Suprapubic skin (tissue), 4 donors: ENCODE data around the gene DMRTB1. TPM values are rescaled to one million over a fixed set of nuclear protein-coding genes. Genes with fewer than 3 reads are reported as not detected.

Experiments used
- DNase-seq, 2 donors: peaks; one replicate each; pipeline ENCODE4 v3.0.0-alpha.2; 2019; ENCODE audit warnings: low spot score in 2 of 2
- H3K27ac ChIP-seq: fragments of 200-600 bp; sonication (generic); one replicate; pipeline ENCODE4 v1.5.1; 2019
- H3K27me3 ChIP-seq: fragments of 200-600 bp; sonication (generic); one replicate; pipeline ENCODE4 v1.5.1; 2019
- H3K36me3 ChIP-seq: fragments of 200-600 bp; sonication (generic); one replicate; pipeline ENCODE4 v1.5.1; 2019
- H3K4me1 ChIP-seq: fragments of 200-600 bp; sonication (generic); one replicate; pipeline ENCODE4 v1.5.1; 2019
- H3K4me3 ChIP-seq: fragments of 200-600 bp; sonication (generic); one replicate; pipeline ENCODE4 v1.5.1; 2019; ENCODE audit warnings: mild to moderate bottlenecking
- H3K9me3 ChIP-seq: fragments of 200-600 bp; sonication (generic); one replicate; pipeline ENCODE4 v1.5.1; 2019
- CTCF ChIP-seq, 2 donors: fragments of 200-600 bp in 1 of 2; fragments of 450-650 bp in 1 of 2; sonication (generic) in 1 of 2; IDR thresholded peaks; one replicate each; pipeline ENCODE4 v1.5.1; 2016 to 2019; ENCODE audit warnings: antibody characterized with exemption in 2 of 2, mild to moderate bottlenecking in 1 of 2, moderate library complexity in 1 of 2
- EP300 ChIP-seq: sonication (generic); formaldehyde crosslinking; IDR thresholded peaks from one replicate; pipeline ENCODE4 v1.6.1; 2017; ENCODE audit warnings: antibody characterized with exemption
- POLR2A ChIP-seq, 2 donors: fragments of 450-650 bp; IDR thresholded peaks; one replicate each; pipeline ENCODE4 v1.6.1; 2017; ENCODE audit warnings: antibody characterized with exemption in 2 of 2, mild to moderate bottlenecking in 2 of 2, moderate library complexity in 2 of 2
- POLR2AphosphoS5 ChIP-seq, 3 donors: sonication (generic); formaldehyde crosslinking; IDR thresholded peaks; one replicate each; pipeline ENCODE4 v1.6.1; 2017; ENCODE audit warnings: antibody characterized with exemption in 3 of 3
- WGBS: methylation state at CpG from one replicate; pipeline ENCODE4 v1.1.5; 2018; 5-methylcytosine and 5-hydroxymethylcytosine counted together
- total RNA-seq, 4 donors: library from RNA; depleted of rRNA; stranded (reverse); fragments of >200 nt; gene quantifications; one replicate each; pipeline ENCODE4 v1.1.0, GENCODE V29; 2016

The DMRTB1 gene
- total RNA-seq, 4 donors from 2014 or later: not detected

GRCh38 chr1:53454019-53454418, 5.2 kb upstream of the DMRTB1 start:
- Histone ChIP-seq H3K36me3 (no peaks in the 10 kb centered on the region), H3K27me3 (peaks cover 11% of the 10 kb centered on the region), H3K27ac (no peak overlapping the region), H3K9me3 (no peaks in the 10 kb centered on the region), H3K4me1 (no peaks in the 10 kb centered on the region), H3K4me3 (no peak overlapping the region)
- no peak for DNase-seq
- 91% methylated on average over 3 of the region's 3 CpGs for WGBS
- no peak for TF ChIP-seq POLR2AphosphoS5 (IDR thresholded peaks at IDR 0.05)
- TF ChIP-seq POLR2A (IDR thresholded peaks at IDR 0.05): no peak
- no peak for TF ChIP-seq CTCF (IDR thresholded peaks at IDR 0.05)

DNA sequence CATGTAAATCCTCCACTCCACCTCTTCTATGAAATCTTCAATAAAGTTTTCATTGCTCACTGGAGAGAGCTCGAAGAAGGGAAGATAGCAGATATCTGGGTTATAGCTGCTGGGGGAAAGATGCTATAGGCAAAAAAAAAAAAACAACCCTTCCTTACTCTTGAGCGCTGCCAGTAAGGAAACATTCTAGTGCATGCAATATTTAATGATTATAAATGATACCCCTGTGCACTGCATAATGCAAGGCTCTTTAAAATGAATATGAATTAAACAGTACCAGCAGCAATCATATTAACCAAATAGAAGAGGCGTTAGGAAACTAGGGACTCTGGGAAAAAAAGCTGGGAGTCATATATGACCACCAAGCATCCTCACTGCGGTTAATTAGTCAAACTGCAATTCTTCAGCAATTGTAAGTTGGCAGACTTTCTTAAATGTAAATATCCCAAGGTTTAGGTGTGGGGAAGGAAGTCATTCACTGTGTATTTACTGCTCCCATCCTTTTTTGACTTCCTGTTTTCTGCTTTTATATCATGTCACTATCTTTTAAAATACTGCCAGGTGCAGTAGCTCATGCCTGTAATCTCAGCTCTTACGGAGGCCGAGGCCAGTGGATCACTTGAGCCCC, 3.7 kb upstream of the DMRTB1 start:
- TF ChIP-seq POLR2AphosphoS5 (IDR thresholded peaks at IDR 0.05): no peak
- no peak for TF ChIP-seq EP300
- TF ChIP-seq POLR2A (IDR thresholded peaks at IDR 0.05): no peak
- no peak for TF ChIP-seq CTCF (IDR thresholded peaks at IDR 0.05)

GRCh38 chr1:53458634-53459033, 565 bp upstream of the DMRTB1 start:
- no peak overlapping the region for H3K27ac ChIP-seq
- no peak overlapping the region for H3K4me3 ChIP-seq
- H3K36me3 ChIP-seq: no peaks in the 10 kb centered on the region
- no peaks in the 10 kb centered on the region for H3K9me3 ChIP-seq
- WGBS: 75% methylated on average over 3 of the region's 3 CpGs
- no peaks in the 10 kb centered on the region for H3K4me1 ChIP-seq
- no peak for TF ChIP-seq CTCF (IDR thresholded peaks at IDR 0.05)
- TF ChIP-seq EP300: no peak
- TF ChIP-seq POLR2AphosphoS5 (IDR thresholded peaks at IDR 0.05): no peak
- TF ChIP-seq POLR2A (IDR thresholded peaks at IDR 0.05): no peak
- DNase-seq: no peak
- peaks cover 7% of the 10 kb centered on the region for H3K27me3 ChIP-seq

More for the DNA sequence above, 3.7 kb upstream of the DMRTB1 start:
- no peaks in the 10 kb centered on the region for H3K4me1 ChIP-seq
- WGBS: 83% methylated on average over 6 of the region's 6 CpGs
- H3K27ac ChIP-seq: no peak overlapping the region
- H3K9me3 ChIP-seq: no peaks in the 10 kb centered on the region
- H3K36me3 ChIP-seq: no peaks in the 10 kb centered on the region
- no peak overlapping the region for H3K4me3 ChIP-seq
- peaks cover 9% of the 10 kb centered on the region for H3K27me3 ChIP-seq
- no peak for DNase-seq

GRCh38 chr1:53460211-53460634, 1.0 kb downstream of the DMRTB1 start:
- H3K27me3 ChIP-seq: peaks cover 3% of the 10 kb centered on the region
- H3K27ac ChIP-seq: no peak overlapping the region
- 91% methylated on average over 25 of the region's 25 CpGs for WGBS
- H3K36me3 ChIP-seq: no peaks in the 10 kb centered on the region
- H3K4me1 ChIP-seq: no peaks in the 10 kb centered on the region
- H3K4me3 ChIP-seq: no peak overlapping the region
- no peaks in the 10 kb centered on the region for H3K9me3 ChIP-seq
- TF ChIP-seq CTCF (IDR thresholded peaks at IDR 0.05) (no peak), POLR2AphosphoS5 (IDR thresholded peaks at IDR 0.05) (no peak), EP300 (no peak), POLR2A (IDR thresholded peaks at IDR 0.05) (no peak)
- no peak for DNase-seq

- H3K4me1 ChIP-seq: no peaks in the 10 kb centered on the region
- H3K9me3 ChIP-seq: no peaks in the 10 kb centered on the region
- 87% methylated on average over 24 of the region's 29 CpGs for WGBS
- no peak for DNase-seq
- H3K27ac ChIP-seq: no peak overlapping the region
- peaks cover 2% of the 10 kb centered on the region for H3K27me3 ChIP-seq
- H3K36me3 ChIP-seq: no peaks in the 10 kb centered on the region
- no peak for TF ChIP-seq POLR2A (IDR thresholded peaks at IDR 0.05)
- TF ChIP-seq POLR2AphosphoS5 (IDR thresholded peaks at IDR 0.05): no peak
- TF ChIP-seq CTCF (IDR thresholded peaks at IDR 0.05): no peak
- TF ChIP-seq EP300: no peak
- no peak overlapping the region for H3K4me3 ChIP-seq
Measured at GRCh38 chr1:53460666-53461322, 1.6 kb downstream of the DMRTB1 start.
